ENCODE measurements around the gene PLXNA4. TPM values are rescaled to one million over a fixed set of nuclear protein-coding genes. Genes with fewer than 3 reads are reported as not detected.
A peak's percentile ranks its signal among the peaks of the same experiment; 100 is the strongest.

The PLXNA4 gene
- total RNA-seq, 1 donor from 2014 or later = 0.21 TPM

- H3K4me3 Mint-ChIP-seq (ENCODE audit: low read depth) = no peak overlapping the region
- no peak for DNase-seq (ENCODE audit: low spot score)
- no peak overlapping the region for H3K27ac Mint-ChIP-seq
- no peaks in the 10 kb centered on the region for H3K27me3 Mint-ChIP-seq (ENCODE audit: low read depth)
- H3K4me1 Mint-ChIP-seq (ENCODE audit: low read depth) = peaks cover 67% of the 10 kb centered on the region
- intact Hi-C loops (cut with micrococcal nuclease) = no loop called here
- H3K36me3 Mint-ChIP-seq (ENCODE audit: low read depth) = peaks cover 3% of the 10 kb centered on the region
- no peaks in the 10 kb centered on the region for H3K9me3 Mint-ChIP-seq
Observed at GRCh38 chr7:132441935-132442334, 134.3 kb downstream of the PLXNA4 start.

GRCh38 chr7:132440151-132440550 lies 136.1 kb downstream of the PLXNA4 start:
- Mint-ChIP-seq H3K27ac (peak overlapping the region; percentile 4), H3K9me3 (no peaks in the 10 kb centered on the region), H3K4me3 (ENCODE audit: low read depth) (no peak overlapping the region), H3K4me1 (ENCODE audit: low read depth) (peaks cover 73% of the 10 kb centered on the region), H3K27me3 (ENCODE audit: low read depth) (no peaks in the 10 kb centered on the region), H3K36me3 (ENCODE audit: low read depth) (peaks cover under 1% of the 10 kb centered on the region)
- no peak for DNase-seq (ENCODE audit: low spot score)
- intact Hi-C loops (cut with micrococcal nuclease) = no loop called here

GRCh38 chr7:132438926-132439325 lies 137.3 kb downstream of the PLXNA4 start:
- Mint-ChIP-seq H3K36me3 (ENCODE audit: low read depth) (no peaks in the 10 kb centered on the region), H3K27me3 (ENCODE audit: low read depth) (no peaks in the 10 kb centered on the region), H3K9me3 (no peaks in the 10 kb centered on the region), H3K4me3 (ENCODE audit: low read depth) (no peak overlapping the region), H3K27ac (no peak overlapping the region), H3K4me1 (ENCODE audit: low read depth) (peaks cover 80% of the 10 kb centered on the region)
- intact Hi-C loops (cut with micrococcal nuclease) = loop anchor here (1.0 to 10.0 kb wide), 3 partner anchors 22 to 816 kb away; partner anchors contain the start of gene EXOC4
- DNase-seq (ENCODE audit: low spot score) = no peak

- peak overlapping the region; percentile 6 for H3K4me3 Mint-ChIP-seq (ENCODE audit: low read depth)
- intact Hi-C loops (cut with micrococcal nuclease) = loop anchor here (1.0 to 10.0 kb wide), 3 partner anchors 24 to 817 kb away; partner anchors contain the start of gene EXOC4
- no peaks in the 10 kb centered on the region for H3K36me3 Mint-ChIP-seq (ENCODE audit: low read depth)
- peak overlapping the region; percentile 69 for H3K27ac Mint-ChIP-seq
- H3K27me3 Mint-ChIP-seq (ENCODE audit: low read depth) = no peaks in the 10 kb centered on the region
- H3K4me1 Mint-ChIP-seq (ENCODE audit: low read depth) = peaks cover 85% of the 10 kb centered on the region
- H3K9me3 Mint-ChIP-seq = no peaks in the 10 kb centered on the region
- peak; percentile 71 for DNase-seq (ENCODE audit: low spot score)
Observed at GRCh38 chr7:132437730-132438129, 138.5 kb downstream of the PLXNA4 start.

GRCh38 chr7:132436121-132436520 lies 140.1 kb downstream of the PLXNA4 start:
- Mint-ChIP-seq H3K9me3 (no peaks in the 10 kb centered on the region), H3K27me3 (ENCODE audit: low read depth) (no peaks in the 10 kb centered on the region), H3K27ac (peak overlapping the region; percentile 26), H3K4me3 (ENCODE audit: low read depth) (no peak overlapping the region), H3K36me3 (ENCODE audit: low read depth) (no peaks in the 10 kb centered on the region), H3K4me1 (ENCODE audit: low read depth) (peaks cover 91% of the 10 kb centered on the region)
- intact Hi-C loops (cut with micrococcal nuclease) = loop anchor here (5.0 to 10.0 kb wide), 2 partner anchors 91 to 819 kb away; partner anchors contain the start of gene EXOC4
- no peak for DNase-seq (ENCODE audit: low spot score)

GRCh38 chr7:132435016-132435990 lies 141.0 kb downstream of the PLXNA4 start:
- H3K36me3 Mint-ChIP-seq (ENCODE audit: low read depth) = no peaks in the 10 kb centered on the region
- no peak overlapping the region for H3K4me3 Mint-ChIP-seq (ENCODE audit: low read depth)
- H3K27ac Mint-ChIP-seq = peak overlapping the region; percentile 81
- no peak for DNase-seq (ENCODE audit: low spot score)
- intact Hi-C loops (cut with micrococcal nuclease) = loop anchor here (5.0 to 10.0 kb wide), 2 partner anchors 92 to 819 kb away; partner anchors contain the start of gene EXOC4
- peaks cover 94% of the 10 kb centered on the region for H3K4me1 Mint-ChIP-seq (ENCODE audit: low read depth)
- H3K27me3 Mint-ChIP-seq (ENCODE audit: low read depth) = no peaks in the 10 kb centered on the region
- no peaks in the 10 kb centered on the region for H3K9me3 Mint-ChIP-seq

- Mint-ChIP-seq H3K9me3 (no peaks in the 10 kb centered on the region), H3K27ac (peak overlapping the region; percentile 67), H3K4me3 (ENCODE audit: low read depth) (peak overlapping the region; percentile 38), H3K36me3 (ENCODE audit: low read depth) (no peaks in the 10 kb centered on the region), H3K27me3 (ENCODE audit: low read depth) (no peaks in the 10 kb centered on the region), H3K4me1 (ENCODE audit: low read depth) (peaks cover 92% of the 10 kb centered on the region)
- DNase-seq (ENCODE audit: low spot score) = no peak
- intact Hi-C loops (cut with micrococcal nuclease) = loop anchor here (10.0 kb wide), 1 partner anchor 821 kb away; the partner anchor contains the start of gene EXOC4
Observed at GRCh38 chr7:132434041-132434440, 142.2 kb downstream of the PLXNA4 start.

GRCh38 chr7:132433301-132433700 lies 143.0 kb downstream of the PLXNA4 start:
- Mint-ChIP-seq H3K9me3 (no peaks in the 10 kb centered on the region), H3K36me3 (ENCODE audit: low read depth) (no peaks in the 10 kb centered on the region), H3K4me3 (ENCODE audit: low read depth) (no peak overlapping the region), H3K4me1 (ENCODE audit: low read depth) (peaks cover 92% of the 10 kb centered on the region), H3K27ac (peak overlapping the region; percentile 83), H3K27me3 (ENCODE audit: low read depth) (no peaks in the 10 kb centered on the region)
- DNase-seq (ENCODE audit: low spot score) = peak; percentile 15
- intact Hi-C loops (cut with micrococcal nuclease) = loop anchor here (1.0 to 10.0 kb wide), 2 partner anchors 822 to 1058 kb away; partner anchors contain the start of gene EXOC4

- no peaks in the 10 kb centered on the region for H3K9me3 Mint-ChIP-seq
- H3K27ac Mint-ChIP-seq = peak overlapping the region; percentile 65
- no peaks in the 10 kb centered on the region for H3K27me3 Mint-ChIP-seq (ENCODE audit: low read depth)
- peaks cover 76% of the 10 kb centered on the region for H3K4me1 Mint-ChIP-seq (ENCODE audit: low read depth)
- peak; percentile 79 for DNase-seq (ENCODE audit: low spot score)
- H3K4me3 Mint-ChIP-seq (ENCODE audit: low read depth) = no peak overlapping the region
- intact Hi-C loops (cut with micrococcal nuclease) = loop anchor here (2.0 to 10.0 kb wide), 3 partner anchors 30 to 824 kb away; partner anchors contain the start of genes CHCHD3 and EXOC4
- H3K36me3 Mint-ChIP-seq (ENCODE audit: low read depth) = no peaks in the 10 kb centered on the region
Observed at GRCh38 chr7:132430861-132431822, 145.1 kb downstream of the PLXNA4 start.

GRCh38 chr7:132430041-132430855 lies 146.0 kb downstream of the PLXNA4 start:
- H3K4me3 Mint-ChIP-seq (ENCODE audit: low read depth) = no peak overlapping the region
- H3K36me3 Mint-ChIP-seq (ENCODE audit: low read depth) = no peaks in the 10 kb centered on the region
- H3K27me3 Mint-ChIP-seq (ENCODE audit: low read depth) = no peaks in the 10 kb centered on the region
- no peak for DNase-seq (ENCODE audit: low spot score)
- H3K9me3 Mint-ChIP-seq = no peaks in the 10 kb centered on the region
- intact Hi-C loops (cut with micrococcal nuclease) = loop anchor here (2.0 to 10.0 kb wide), 3 partner anchors 31 to 825 kb away; partner anchors contain the start of genes CHCHD3 and EXOC4
- peaks cover 75% of the 10 kb centered on the region for H3K4me1 Mint-ChIP-seq (ENCODE audit: low read depth)
- H3K27ac Mint-ChIP-seq = peak overlapping the region; percentile 65

GRCh38 chr7:132429181-132429580 lies 147.1 kb downstream of the PLXNA4 start:
- H3K4me3 Mint-ChIP-seq (ENCODE audit: low read depth) = no peak overlapping the region
- DNase-seq (ENCODE audit: low spot score) = no peak
- no peak overlapping the region for H3K27ac Mint-ChIP-seq
- H3K36me3 Mint-ChIP-seq (ENCODE audit: low read depth) = no peaks in the 10 kb centered on the region
- no peaks in the 10 kb centered on the region for H3K27me3 Mint-ChIP-seq (ENCODE audit: low read depth)
- peaks cover 65% of the 10 kb centered on the region for H3K4me1 Mint-ChIP-seq (ENCODE audit: low read depth)
- intact Hi-C loops (cut with micrococcal nuclease) = no loop called here
- H3K9me3 Mint-ChIP-seq = no peaks in the 10 kb centered on the region

All from activated T-helper 2 cell treated with anti-CD3 and anti-CD28 coated beads, Interferon-gamma antibody, Interleukin-2, Interleukin-4, amounts not matched to agents 10 μg/mL and 5 μg/mL and 100 μg/mL, durations not matched to agents 14 hours and 24 hours and 36 hours (primary cell).